ENCODE results near the gene EPB41L2.

- TF ChIP-seq NFYB (CRISPR knock-in tag; conservative IDR thresholded peaks at IDR 0.05; ENCODE audit: low read depth) = no peak
- TF ChIP-seq IRF2 (CRISPR knock-in tag; IDR thresholded peaks at IDR 0.05; ENCODE audit: borderline replicate concordance, low read depth) = no peak
- no peak for TF ChIP-seq ESRRA (CRISPR knock-in tag; IDR thresholded peaks at IDR 0.05; ENCODE audit: borderline replicate concordance)
- TF ChIP-seq CTCF (IDR thresholded peaks at IDR 0.05) = no peak
- no peak for TF ChIP-seq E2F4 (CRISPR knock-in tag; IDR thresholded peaks at IDR 0.05; ENCODE audit: borderline replicate concordance, low read depth)
- TF ChIP-seq TEAD4 (CRISPR knock-in tag; IDR thresholded peaks at IDR 0.05) = no peak
- no peak for TF ChIP-seq SP1 (CRISPR knock-in tag; conservative IDR thresholded peaks at IDR 0.05)
- TF ChIP-seq ELF4 (CRISPR knock-in tag; IDR thresholded peaks at IDR 0.05; ENCODE audit: low read depth) = no peak
- TF ChIP-seq ZNF416 (CRISPR knock-in tag; IDR thresholded peaks at IDR 0.05) = no peak
- TF ChIP-seq ARID4B (CRISPR knock-in tag; IDR thresholded peaks at IDR 0.05; ENCODE audit: borderline replicate concordance) = no peak
- TF ChIP-seq ERG (CRISPR knock-in tag; IDR thresholded peaks at IDR 0.05) = no peak
These were observed 237.9 kb downstream of the EPB41L2 start for GRCh38 chr6:130824978-130825694.
